ENCODE data around the gene SPATS2L. TPM values are rescaled to one million over a fixed set of nuclear protein-coding genes. Genes with fewer than 3 reads are reported as not detected.

The SPATS2L gene
- total and polyA plus RNA-seq, 2 of the 13 experiments (the other 11 are each of a cell fraction or from before 2014, with no cell fraction given): 154 to 212 TPM

DNA sequence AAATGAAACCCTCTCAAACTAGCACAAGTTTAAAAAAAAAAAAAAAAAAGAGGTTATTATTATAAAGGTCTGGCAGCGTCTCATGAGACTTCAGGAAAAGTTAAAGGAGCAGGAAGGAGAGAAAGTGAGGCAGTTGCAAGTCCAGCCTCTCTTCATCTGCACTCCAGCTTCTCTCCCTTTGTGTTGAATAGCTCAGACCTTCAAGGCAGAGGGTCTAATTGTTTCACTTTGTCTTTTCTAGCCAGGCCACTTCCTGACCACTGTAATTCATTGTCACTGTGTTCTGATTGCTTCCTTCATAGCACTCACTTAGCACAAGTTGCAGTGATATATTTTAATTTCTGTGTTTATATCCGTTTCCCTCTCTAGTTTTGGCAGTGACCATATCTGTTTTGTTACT is 99.9 kb downstream of the SPATS2L start (continued):
- TF ChIP-seq, protein P1, sequence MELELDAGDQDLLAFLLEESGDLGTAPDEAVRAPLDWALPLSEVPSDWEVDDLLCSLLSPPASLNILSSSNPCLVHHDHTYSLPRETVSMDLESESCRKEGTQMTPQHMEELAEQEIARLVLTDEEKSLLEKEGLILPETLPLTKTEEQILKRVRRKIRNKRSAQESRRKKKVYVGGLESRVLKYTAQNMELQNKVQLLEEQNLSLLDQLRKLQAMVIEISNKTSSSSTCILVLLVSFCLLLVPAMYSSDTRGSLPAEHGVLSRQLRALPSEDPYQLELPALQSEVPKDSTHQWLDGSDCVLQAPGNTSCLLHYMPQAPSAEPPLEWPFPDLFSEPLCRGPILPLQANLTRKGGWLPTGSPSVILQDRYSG (CRISPR knock-in tag; IDR thresholded peaks at IDR 0.05): 0 out of 2 replicates have a peak, but pooled peaks have one; percentile 28
- TF ChIP-seq ZNF619 (CRISPR knock-in tag; IDR thresholded peaks at IDR 0.05) (no peak), RBM22 (optimal IDR thresholded peaks at IDR 0.05; ENCODE audit: low read length) (peak; percentile 80), NAIF1 (CRISPR knock-in tag; IDR thresholded peaks at IDR 0.05; ENCODE audit: borderline replicate concordance) (0 out of 2 replicates have a peak, but pooled peaks have one; percentile 11), ATF1 (CRISPR knock-in tag; IDR thresholded peaks at IDR 0.05) (peak; percentile 17; the same call in 1 of the 2 replicates), ZNF556 (CRISPR knock-in tag; IDR thresholded peaks at IDR 0.05; ENCODE audit: borderline replicate concordance) (peak; percentile 57; the same call in 1 of the 2 replicates), SSRP1 (CRISPR knock-in tag; IDR thresholded peaks at IDR 0.05) (peak; percentile 7; the same call in 1 of the 2 replicates), ELF4 (CRISPR knock-in tag; IDR thresholded peaks at IDR 0.05; ENCODE audit: borderline replicate concordance) (no peak), JUND (CRISPR knock-in tag; IDR thresholded peaks at IDR 0.05) (no peak)
- TF ChIP-seq, protein P2, sequence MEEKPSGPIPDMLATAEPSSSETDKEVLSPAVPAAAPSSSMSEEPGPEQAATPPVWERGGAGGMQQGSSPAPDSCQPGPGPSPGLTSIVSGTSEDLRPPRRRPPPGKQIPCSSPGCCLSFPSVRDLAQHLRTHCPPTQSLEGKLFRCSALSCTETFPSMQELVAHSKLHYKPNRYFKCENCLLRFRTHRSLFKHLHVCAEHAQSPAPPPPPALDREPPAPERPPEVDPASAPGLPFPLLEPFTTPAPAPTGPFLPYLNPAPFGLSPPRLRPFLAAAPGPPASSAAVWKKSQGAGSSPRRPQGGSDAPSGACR (CRISPR knock-in tag; IDR thresholded peaks at IDR 0.05): 0 out of 2 replicates have a peak, but pooled peaks have one; percentile 1
- TF ChIP-seq, protein P3, sequence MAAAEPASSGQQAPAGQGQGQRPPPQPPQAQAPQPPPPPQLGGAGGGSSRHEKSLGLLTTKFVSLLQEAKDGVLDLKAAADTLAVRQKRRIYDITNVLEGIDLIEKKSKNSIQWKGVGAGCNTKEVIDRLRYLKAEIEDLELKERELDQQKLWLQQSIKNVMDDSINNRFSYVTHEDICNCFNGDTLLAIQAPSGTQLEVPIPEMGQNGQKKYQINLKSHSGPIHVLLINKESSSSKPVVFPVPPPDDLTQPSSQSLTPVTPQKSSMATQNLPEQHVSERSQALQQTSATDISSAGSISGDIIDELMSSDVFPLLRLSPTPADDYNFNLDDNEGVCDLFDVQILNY (CRISPR knock-in tag; conservative IDR thresholded peaks at IDR 0.05): no peak
- TF ChIP-seq, protein P4, sequence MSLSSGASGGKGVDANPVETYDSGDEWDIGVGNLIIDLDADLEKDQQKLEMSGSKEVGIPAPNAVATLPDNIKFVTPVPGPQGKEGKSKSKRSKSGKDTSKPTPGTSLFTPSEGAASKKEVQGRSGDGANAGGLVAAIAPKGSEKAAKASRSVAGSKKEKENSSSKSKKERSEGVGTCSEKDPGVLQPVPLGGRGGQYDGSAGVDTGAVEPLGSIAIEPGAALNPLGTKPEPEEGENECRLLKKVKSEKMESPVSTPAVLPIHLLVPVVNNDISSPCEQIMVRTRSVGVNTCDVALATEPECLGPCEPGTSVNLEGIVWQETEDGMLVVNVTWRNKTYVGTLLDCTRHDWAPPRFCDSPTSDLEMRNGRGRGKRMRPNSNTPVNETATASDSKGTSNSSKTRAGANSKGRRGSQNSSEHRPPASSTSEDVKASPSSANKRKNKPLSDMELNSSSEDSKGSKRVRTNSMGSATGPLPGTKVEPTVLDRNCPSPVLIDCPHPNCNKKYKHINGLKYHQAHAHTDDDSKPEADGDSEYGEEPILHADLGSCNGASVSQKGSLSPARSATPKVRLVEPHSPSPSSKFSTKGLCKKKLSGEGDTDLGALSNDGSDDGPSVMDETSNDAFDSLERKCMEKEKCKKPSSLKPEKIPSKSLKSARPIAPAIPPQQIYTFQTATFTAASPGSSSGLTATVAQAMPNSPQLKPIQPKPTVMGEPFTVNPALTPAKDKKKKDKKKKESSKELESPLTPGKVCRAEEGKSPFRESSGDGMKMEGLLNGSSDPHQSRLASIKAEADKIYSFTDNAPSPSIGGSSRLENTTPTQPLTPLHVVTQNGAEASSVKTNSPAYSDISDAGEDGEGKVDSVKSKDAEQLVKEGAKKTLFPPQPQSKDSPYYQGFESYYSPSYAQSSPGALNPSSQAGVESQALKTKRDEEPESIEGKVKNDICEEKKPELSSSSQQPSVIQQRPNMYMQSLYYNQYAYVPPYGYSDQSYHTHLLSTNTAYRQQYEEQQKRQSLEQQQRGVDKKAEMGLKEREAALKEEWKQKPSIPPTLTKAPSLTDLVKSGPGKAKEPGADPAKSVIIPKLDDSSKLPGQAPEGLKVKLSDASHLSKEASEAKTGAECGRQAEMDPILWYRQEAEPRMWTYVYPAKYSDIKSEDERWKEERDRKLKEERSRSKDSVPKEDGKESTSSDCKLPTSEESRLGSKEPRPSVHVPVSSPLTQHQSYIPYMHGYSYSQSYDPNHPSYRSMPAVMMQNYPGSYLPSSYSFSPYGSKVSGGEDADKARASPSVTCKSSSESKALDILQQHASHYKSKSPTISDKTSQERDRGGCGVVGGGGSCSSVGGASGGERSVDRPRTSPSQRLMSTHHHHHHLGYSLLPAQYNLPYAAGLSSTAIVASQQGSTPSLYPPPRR (CRISPR knock-in tag; IDR thresholded peaks at IDR 0.05; ENCODE audit: borderline replicate concordance): 0 out of 2 replicates have a peak, but pooled peaks have one; percentile 41
- TF ChIP-seq, protein P5, sequence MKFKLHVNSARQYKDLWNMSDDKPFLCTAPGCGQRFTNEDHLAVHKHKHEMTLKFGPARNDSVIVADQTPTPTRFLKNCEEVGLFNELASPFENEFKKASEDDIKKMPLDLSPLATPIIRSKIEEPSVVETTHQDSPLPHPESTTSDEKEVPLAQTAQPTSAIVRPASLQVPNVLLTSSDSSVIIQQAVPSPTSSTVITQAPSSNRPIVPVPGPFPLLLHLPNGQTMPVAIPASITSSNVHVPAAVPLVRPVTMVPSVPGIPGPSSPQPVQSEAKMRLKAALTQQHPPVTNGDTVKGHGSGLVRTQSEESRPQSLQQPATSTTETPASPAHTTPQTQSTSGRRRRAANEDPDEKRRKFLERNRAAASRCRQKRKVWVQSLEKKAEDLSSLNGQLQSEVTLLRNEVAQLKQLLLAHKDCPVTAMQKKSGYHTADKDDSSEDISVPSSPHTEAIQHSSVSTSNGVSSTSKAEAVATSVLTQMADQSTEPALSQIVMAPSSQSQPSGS (CRISPR knock-in tag; IDR thresholded peaks at IDR 0.05): no peak
- TF ChIP-seq, protein P6, sequence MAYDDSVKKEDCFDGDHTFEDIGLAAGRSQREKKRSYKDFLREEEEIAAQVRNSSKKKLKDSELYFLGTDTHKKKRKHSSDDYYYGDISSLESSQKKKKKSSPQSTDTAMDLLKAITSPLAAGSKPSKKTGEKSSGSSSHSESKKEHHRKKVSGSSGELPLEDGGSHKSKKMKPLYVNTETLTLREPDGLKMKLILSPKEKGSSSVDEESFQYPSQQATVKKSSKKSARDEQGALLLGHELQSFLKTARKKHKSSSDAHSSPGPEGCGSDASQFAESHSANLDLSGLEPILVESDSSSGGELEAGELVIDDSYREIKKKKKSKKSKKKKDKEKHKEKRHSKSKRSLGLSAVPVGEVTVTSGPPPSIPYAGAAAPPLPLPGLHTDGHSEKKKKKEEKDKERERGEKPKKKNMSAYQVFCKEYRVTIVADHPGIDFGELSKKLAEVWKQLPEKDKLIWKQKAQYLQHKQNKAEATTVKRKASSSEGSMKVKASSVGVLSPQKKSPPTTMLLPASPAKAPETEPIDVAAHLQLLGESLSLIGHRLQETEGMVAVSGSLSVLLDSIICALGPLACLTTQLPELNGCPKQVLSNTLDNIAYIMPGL (CRISPR knock-in tag; IDR thresholded peaks at IDR 0.05; ENCODE audit: borderline replicate concordance in 1 of 2, low read depth in 1 of 2): 0 out of 4 replicates have a peak, but pooled peaks of 1 of the 2 experiments have one; percentile 19
- TF ChIP-seq, protein P7, sequence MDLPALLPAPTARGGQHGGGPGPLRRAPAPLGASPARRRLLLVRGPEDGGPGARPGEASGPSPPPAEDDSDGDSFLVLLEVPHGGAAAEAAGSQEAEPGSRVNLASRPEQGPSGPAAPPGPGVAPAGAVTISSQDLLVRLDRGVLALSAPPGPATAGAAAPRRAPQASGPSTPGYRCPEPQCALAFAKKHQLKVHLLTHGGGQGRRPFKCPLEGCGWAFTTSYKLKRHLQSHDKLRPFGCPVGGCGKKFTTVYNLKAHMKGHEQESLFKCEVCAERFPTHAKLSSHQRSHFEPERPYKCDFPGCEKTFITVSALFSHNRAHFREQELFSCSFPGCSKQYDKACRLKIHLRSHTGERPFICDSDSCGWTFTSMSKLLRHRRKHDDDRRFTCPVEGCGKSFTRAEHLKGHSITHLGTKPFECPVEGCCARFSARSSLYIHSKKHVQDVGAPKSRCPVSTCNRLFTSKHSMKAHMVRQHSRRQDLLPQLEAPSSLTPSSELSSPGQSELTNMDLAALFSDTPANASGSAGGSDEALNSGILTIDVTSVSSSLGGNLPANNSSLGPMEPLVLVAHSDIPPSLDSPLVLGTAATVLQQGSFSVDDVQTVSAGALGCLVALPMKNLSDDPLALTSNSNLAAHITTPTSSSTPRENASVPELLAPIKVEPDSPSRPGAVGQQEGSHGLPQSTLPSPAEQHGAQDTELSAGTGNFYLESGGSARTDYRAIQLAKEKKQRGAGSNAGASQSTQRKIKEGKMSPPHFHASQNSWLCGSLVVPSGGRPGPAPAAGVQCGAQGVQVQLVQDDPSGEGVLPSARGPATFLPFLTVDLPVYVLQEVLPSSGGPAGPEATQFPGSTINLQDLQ (CRISPR knock-in tag; IDR thresholded peaks at IDR 0.05): no peak
